Mesodermal cell (in vitro differentiated cells): Measurements from ENCODE around the gene TELO2.

ENCODE experiments used
- H3K27ac ChIP-seq: 2 replicates; pipeline ENCODE4 v1.7.0; 2013; ENCODE audit warnings: mild to moderate bottlenecking, low read depth, low read length, moderate library complexity; ENCODE audit not compliant: severe bottlenecking
- H3K36me3 ChIP-seq: 2 replicates; pipeline ENCODE4 v1.7.1; 2013; ENCODE audit warnings: mild to moderate bottlenecking, low read length, moderate library complexity; ENCODE audit not compliant: control insufficient read depth, insufficient read depth
- H3K4me1 ChIP-seq: one replicate; pipeline ENCODE4 v1.7.1; 2013; ENCODE audit warnings: mild to moderate bottlenecking, low read length; ENCODE audit not compliant: insufficient read depth, control insufficient read depth, poor library complexity, severe bottlenecking
- H3K4me3 ChIP-seq: 2 replicates; pipeline ENCODE4 v1.7.0; 2013; ENCODE audit warnings: low read length, control low read depth, mild to moderate bottlenecking; ENCODE audit not compliant: insufficient read depth, poor library complexity, severe bottlenecking; ENCODE audit errors: extremely low read depth
- H3K9me3 ChIP-seq: 2 replicates; pipeline ENCODE4 v1.7.1; 2013; ENCODE audit warnings: mild to moderate bottlenecking, low read length, moderate library complexity; ENCODE audit not compliant: control insufficient read depth
- WGBS, 2 experiments: methylation state at CpG; one replicate each; pipeline ENCODE4 v1.1.5; 2013; ENCODE audit warnings: missing lambda C conversion rate in 2 of 2; ENCODE audit not compliant: insufficient coverage in 2 of 2; 5-methylcytosine and 5-hydroxymethylcytosine counted together

Gene TELO2

DNA sequence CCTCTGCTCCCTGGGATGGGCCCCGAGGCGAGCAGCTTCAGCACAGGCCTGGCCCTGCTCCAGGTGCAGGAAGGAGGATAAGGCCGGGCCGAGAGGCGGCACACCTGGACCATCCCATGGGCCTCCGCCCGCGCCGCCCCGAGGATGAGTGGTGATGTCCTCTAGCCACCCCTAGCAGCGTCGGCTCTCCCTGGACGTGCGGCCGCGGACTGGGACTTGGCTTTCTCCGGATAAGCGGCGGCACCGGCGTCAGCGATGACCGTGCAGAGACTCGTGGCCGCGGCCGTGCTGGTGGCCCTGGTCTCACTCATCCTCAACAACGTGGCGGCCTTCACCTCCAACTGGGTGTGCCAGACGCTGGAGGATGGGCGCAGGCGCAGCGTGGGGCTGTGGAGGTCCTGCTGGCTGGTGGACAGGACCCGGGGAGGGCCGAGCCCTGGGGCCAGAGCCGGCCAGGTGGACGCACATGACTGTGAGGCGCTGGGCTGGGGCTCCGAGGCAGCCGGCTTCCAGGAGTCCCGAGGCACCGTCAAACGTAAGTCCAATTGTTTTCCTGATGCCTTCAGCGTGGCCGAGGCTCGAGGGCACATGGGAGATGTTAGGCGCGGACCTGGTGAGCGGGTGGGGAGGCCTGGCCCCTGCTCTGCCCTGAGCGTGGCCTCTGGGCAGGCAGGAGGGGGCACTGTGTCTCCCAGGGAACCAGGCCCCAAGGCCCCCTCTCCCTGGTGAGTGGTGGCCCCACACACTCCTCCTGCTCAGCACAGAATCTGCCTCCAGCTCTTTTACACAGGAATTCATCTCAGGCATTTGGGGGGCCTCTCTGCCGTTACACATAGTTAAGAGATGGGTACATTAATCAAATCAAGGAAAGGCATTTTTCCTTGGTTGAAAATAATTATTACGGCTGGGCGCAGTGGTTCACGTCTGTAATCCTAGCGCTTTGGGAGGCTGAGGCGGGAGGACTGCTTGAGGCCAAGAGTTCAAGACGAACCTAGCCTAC is 41.2 kb downstream of the TELO2 start:
- no peaks in the 10 kb centered on the region for H3K9me3 ChIP-seq
- peaks cover 38% of the 10 kb centered on the region for H3K4me1 ChIP-seq
- peaks cover 9% of the 10 kb centered on the region for H3K36me3 ChIP-seq
- WGBS, 2 experiments, result 96% methylated on average over 55 to 57 of the region's 57 CpGs
- H3K27ac ChIP-seq, result peak overlapping the region; percentile 67
- peak overlapping the region; percentile 32 for H3K4me3 ChIP-seq

DNA sequence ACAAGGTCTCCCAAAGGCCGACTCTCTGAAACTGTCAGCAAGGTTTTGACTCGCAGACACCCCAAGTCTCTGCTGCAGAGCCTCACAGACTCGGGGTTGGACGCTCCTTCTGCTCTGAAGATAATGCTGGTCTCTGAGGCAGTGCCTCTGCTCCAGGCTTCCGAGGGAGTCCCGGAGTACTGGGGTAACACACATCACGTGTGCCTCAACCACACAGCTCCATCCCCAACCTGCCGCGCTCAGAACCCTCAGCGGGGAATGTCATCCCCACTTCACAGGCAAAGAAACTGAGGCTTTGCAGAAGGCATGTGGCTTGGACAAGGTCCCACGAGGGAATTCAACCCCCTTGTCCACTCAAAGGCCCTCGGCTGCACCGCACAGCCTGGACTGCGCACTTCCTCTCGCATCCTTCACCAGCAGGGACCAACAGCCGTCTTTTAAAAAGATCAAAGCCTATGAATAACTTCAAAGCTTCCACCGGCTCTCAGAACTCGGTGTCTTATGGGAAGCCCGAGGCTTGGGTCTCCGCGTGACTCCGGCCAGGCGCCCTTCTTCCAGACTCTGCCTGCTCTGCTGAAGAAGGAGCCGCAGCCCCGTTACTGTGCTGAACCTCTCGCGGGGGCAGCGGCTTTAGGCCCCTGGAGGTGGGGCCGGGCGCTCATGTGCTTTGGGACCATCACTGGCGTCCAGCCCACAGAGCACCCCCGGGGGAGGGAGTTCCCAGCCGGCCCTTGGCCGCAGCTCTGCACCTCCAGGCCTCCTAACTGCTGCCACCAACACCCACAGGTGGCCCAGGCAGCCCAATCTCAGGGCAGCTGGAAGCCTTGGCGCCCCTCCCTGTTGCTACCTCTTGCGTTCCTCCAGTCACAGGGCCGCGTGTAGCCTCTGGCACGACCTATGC is 42.5 kb downstream of the TELO2 start:
- H3K36me3 ChIP-seq, result peaks cover 15% of the 10 kb centered on the region
- H3K4me3 ChIP-seq, result peak overlapping the region; percentile 32
- WGBS, 2 experiments, result 92% methylated on average over 31 to 39 of the region's 39 CpGs
- peak overlapping the region; percentile 16 for H3K27ac ChIP-seq
- peaks cover 36% of the 10 kb centered on the region for H3K4me1 ChIP-seq
- H3K9me3 ChIP-seq, result no peaks in the 10 kb centered on the region

DNA sequence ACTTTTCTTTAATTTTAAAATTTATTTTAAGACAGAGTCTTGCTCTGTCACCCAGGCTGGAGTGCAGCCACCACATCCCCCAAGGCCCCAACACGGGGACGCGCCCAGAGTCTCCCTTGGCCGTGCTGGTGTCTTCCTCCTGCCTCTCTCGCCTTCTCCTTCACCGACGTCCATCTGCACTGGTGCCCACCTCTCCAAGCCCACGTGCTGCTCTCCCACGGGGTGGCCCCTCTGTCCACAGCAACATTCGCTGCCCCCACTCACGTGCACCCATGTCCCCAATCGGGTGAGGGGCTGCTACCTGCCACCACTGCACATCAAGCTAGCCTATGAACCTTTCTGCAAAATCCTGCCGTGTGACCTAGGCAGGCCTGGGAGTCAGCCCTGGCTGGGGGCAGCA is 43.4 kb downstream of the TELO2 start:
- Histone ChIP-seq H3K9me3 (no peaks in the 10 kb centered on the region), H3K4me1 (peaks cover 27% of the 10 kb centered on the region), H3K36me3 (peaks cover 15% of the 10 kb centered on the region), H3K27ac (no peak overlapping the region), H3K4me3 (no peak overlapping the region)
- 91 to 95% methylated on average over 13 of the region's 13 CpGs for WGBS, 2 experiments

DNA sequence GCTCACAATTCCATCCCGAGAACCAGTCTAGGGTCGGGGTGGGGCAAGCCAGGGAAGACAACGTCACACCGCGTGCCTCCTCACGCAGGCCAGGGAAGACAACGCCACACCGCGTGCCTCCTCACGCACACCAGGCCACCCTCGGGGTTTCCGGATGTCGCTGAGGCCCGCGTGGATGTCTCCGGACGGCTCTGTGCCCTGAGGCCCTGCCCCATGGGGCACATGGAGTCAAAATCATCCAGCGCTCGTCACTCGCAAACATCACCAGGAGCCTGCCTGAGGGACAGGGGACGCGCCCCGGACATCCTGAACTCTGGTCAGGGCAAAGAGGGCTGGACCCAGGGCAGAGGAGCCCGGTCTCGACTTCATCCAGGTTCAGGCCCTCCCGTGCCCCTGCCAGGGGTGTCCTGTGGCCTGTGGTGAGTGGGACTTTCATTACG is 44.0 kb downstream of the TELO2 start:
- Histone ChIP-seq H3K36me3 (peaks cover 15% of the 10 kb centered on the region), H3K27ac (no peak overlapping the region), H3K4me3 (no peak overlapping the region), H3K4me1 (peaks cover 24% of the 10 kb centered on the region), H3K9me3 (no peaks in the 10 kb centered on the region)
- 94 to 95% methylated on average over 27 of the region's 27 CpGs for WGBS, 2 experiments

DNA sequence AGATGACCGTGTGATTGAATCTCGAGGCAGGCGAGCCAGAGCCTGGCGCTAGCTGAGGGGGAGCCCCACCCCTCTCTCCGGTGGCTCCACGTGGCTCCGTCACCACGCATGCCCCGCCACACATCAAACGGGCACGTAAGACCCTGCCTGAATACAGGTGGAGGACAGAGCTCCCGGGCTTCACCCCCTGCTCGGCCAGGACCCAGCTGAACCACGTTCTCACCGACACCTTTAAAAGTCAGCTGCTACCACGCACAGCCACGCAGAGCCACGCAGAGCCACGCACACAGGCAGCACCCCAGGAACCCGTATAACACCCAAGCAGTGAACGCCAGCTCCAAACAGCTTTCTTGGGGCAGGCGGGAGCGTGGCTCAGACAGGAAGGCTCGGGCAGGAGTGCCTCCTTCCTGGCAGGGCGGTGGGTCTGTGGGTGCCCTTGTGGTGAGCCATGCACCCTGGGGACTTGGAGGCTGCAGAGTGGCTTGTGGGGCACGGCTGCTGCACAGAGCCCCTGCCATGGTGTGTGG is 44.7 kb downstream of the TELO2 start:
- no peak overlapping the region for H3K4me3 ChIP-seq
- 96 to 97% methylated on average over 25 to 26 of the region's 26 CpGs for WGBS, 2 experiments
- peaks cover 15% of the 10 kb centered on the region for H3K36me3 ChIP-seq
- no peak overlapping the region for H3K27ac ChIP-seq
- H3K4me1 ChIP-seq, result peaks cover 22% of the 10 kb centered on the region
- H3K9me3 ChIP-seq, result no peaks in the 10 kb centered on the region

DNA sequence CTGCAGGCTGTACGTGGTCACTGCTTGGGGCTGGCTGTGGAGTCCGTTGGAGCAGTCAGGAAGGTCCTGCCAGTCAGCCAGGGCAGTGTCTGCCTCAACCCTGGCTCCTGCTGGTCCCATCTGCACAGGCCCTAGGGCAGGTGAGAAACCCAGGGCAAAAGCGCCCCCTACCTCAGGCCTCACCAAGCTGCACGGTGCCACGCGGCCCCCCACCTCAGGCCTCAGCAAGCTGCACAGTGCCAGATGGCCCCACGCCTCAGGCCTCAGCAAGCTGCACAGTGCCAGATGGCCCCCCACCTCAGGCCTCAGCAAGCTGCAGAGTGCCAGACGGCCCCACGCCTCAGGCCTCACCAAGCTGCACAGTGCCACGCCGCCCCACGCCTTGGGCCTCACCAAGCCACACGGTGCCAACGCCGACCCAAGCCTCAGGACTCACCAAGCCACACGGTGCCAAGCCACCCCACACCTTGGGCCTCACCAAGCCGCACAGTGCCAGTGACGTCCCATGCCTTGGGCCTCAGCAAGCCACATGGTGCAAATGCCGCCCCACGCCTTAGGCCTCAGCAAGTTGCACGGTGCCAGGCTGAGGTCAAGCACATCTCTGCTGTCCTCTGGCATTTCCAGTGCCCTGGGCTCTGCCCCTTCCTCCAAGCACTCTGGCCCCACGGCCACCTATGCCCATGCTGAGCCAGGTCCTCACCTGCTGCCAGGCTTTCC is 45.8 kb downstream of the TELO2 start:
- Histone ChIP-seq H3K9me3 (no peaks in the 10 kb centered on the region), H3K4me3 (no peak overlapping the region), H3K36me3 (peaks cover 15% of the 10 kb centered on the region), H3K4me1 (peaks cover 23% of the 10 kb centered on the region), H3K27ac (no peak overlapping the region)
- WGBS, 2 experiments, result 91 to 96% methylated on average over 21 to 22 of the region's 22 CpGs

DNA sequence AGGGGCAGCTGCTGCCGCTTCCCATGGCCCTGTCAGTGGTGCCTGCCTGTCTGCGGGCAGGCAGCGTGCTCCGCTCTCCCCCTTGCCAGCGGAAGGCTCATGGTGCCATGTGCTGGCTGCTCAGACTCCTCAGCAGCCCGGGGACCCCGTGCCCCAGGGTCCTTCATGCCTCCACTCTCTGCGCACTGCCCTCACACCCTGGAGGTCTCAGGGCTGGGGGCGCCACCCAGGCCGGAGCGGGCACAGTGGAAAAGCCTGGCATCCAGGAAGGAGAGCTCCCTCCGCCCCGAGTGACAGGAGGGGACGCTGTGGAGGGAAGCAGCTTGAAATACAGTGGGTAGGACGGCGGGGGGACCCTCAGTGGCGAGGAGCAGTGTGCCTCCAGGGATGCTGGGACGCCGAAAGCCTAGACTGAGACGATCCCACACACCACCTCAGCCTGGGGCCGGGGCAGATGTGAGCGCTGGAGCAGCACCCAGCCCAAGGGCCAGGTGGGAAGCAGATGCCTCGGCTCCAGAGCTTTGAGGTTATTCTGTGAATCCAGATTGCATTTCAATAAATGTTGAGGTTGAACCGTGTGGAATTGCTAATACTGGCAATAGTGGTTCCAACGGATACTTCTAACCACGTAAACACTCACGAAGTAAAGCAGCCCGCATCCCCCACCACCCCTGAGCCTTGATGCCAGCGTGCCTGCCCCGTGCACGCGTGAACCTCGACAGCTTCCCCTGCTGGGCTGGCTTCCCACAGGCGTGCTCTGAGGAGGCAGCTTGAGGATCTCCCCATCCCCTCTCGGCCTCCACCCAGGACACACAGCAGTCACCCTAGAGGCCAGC is 46.8 kb downstream of the TELO2 start:
- Histone ChIP-seq H3K4me3 (no peak overlapping the region), H3K9me3 (no peaks in the 10 kb centered on the region), H3K4me1 (peaks cover 23% of the 10 kb centered on the region), H3K36me3 (peaks cover 15% of the 10 kb centered on the region), H3K27ac (no peak overlapping the region)
- 94 to 95% methylated on average over 24 to 33 of the region's 35 CpGs for WGBS, 2 experiments

DNA sequence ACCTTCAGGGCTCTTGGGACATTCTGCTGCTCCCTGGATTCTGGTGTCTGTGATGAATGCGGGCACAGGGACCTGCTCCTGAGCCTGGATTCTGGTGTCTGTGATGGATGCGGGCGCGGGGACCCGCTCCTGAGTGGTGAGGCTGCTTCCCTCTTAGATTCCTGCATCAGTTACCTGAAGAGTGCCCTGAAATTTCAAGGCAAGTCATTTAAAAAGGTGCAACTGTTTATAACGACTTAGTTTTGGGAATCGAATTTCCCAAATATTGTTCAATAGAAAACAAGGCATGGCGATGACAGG is 47.3 kb downstream of the TELO2 start:
- Histone ChIP-seq H3K4me3 (no peak overlapping the region), H3K9me3 (no peaks in the 10 kb centered on the region), H3K36me3 (peaks cover 15% of the 10 kb centered on the region), H3K27ac (no peak overlapping the region), H3K4me1 (peaks cover 28% of the 10 kb centered on the region)
- 97 to 98% methylated on average over 8 of the region's 8 CpGs for WGBS, 2 experiments

DNA sequence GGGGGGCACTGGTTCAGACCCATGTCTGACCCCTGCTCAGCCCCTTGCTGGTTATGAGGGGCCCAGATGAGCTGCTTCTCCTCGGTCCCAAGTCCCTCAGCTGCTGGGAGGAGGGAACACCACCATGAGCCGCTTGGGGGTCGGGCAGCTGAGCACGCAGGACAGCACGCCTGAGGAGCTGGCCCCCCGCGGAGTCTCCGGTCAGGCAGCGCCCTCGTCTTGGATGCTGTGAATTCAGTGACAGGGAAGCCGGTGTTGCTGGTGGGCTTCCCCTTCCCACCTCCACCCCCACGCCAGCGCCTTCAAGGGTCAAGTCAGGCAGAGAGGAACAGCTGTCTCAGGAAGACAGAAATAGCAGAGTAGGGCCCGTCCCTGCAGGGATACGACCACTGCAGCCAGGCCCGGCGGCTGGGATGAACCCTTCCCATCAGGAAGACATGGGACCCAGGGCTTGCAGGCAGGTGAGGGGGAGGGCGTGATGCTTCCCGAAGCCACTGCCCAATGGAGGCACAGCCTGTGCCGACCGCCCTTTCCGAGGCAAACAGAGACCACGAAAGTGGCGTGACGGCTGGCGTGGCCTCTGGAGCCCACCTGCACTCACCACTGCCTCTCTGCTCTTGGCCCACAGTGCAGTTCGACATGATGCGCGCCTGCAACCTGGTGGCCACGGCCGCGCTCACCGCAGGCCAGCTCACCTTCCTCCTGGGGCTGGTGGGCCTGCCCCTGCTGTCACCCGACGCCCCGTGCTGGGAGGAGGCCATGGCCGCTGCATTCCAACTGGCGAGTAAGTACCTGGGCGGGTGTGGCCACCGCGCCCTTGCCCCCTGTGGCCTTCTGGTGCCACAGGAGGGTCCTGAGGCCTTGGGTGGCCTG is 48.4 kb downstream of the TELO2 start:
- Histone ChIP-seq H3K4me1 (peaks cover 28% of the 10 kb centered on the region), H3K9me3 (no peaks in the 10 kb centered on the region), H3K36me3 (peaks cover 10% of the 10 kb centered on the region), H3K27ac (no peak overlapping the region), H3K4me3 (no peak overlapping the region)
- 94 to 95% methylated on average over 29 to 38 of the region's 41 CpGs for WGBS, 2 experiments
